NCI-H446 treated with DMSO at 0.1 percent for 48 hours (cell line): ENCODE measurements around the gene EMP2.
"Not testable (repeated sequence)": the region's sequence is repeated elsewhere in the genome, so short reads cannot be mapped to it uniquely, and the experiment has no call there.

ENCODE experiments used
- DNase-seq: peaks from one replicate; lab custom pipeline; 2025; lab: John Stamatoyannopoulos, UW

Gene EMP2

GRCh38 chr16:10552281-10552680 is 28.1 kb downstream of the EMP2 start:
- no peak for DNase-seq

GRCh38 chr16:10551881-10552280 is 28.5 kb downstream of the EMP2 start:
- DNase-seq, result no peak

- no peak for DNase-seq
Measured at GRCh38 chr16:10548404-10548803, 32.0 kb downstream of the EMP2 start.

- no peak for DNase-seq
Measured at GRCh38 chr16:10547708-10548107, 32.7 kb downstream of the EMP2 start.

- DNase-seq, result no peak
Measured at GRCh38 chr16:10543231-10543977, 37.0 kb downstream of the EMP2 start.

GRCh38 chr16:10541366-10541765 is 39.0 kb downstream of the EMP2 start:
- no peak for DNase-seq

- DNase-seq, result no peak
Measured at GRCh38 chr16:10539793-10540192, 40.6 kb downstream of the EMP2 start.

- no peak for DNase-seq
Measured at GRCh38 chr16:10539236-10539635, 41.2 kb downstream of the EMP2 start.

GRCh38 chr16:10538583-10538982 is 41.8 kb downstream of the EMP2 start:
- DNase-seq, result no peak

- DNase-seq, result no peak
Measured at GRCh38 chr16:10537946-10538345, 42.5 kb downstream of the EMP2 start.

- no peak for DNase-seq
Measured at GRCh38 chr16:10536814-10537389, 43.5 kb downstream of the EMP2 start.

GRCh38 chr16:10536328-10536727 is 44.1 kb downstream of the EMP2 start:
- not testable (repeated sequence) for DNase-seq

- no peak for DNase-seq
Measured at GRCh38 chr16:10535461-10535860, 44.9 kb downstream of the EMP2 start.

- DNase-seq, result no peak
Measured at GRCh38 chr16:10534748-10535147, 45.6 kb downstream of the EMP2 start.

- not testable (repeated sequence) for DNase-seq
Measured at GRCh38 chr16:10533612-10534011, 46.8 kb downstream of the EMP2 start.

GRCh38 chr16:10531582-10531981 is 48.8 kb downstream of the EMP2 start:
- no peak for DNase-seq

GRCh38 chr16:10530685-10531084 is 49.7 kb downstream of the EMP2 start:
- no peak for DNase-seq

- DNase-seq, result no peak
Measured at GRCh38 chr16:10529895-10530669, 50.3 kb downstream of the EMP2 start.

GRCh38 chr16:10528635-10529034 is 51.8 kb downstream of the EMP2 start:
- DNase-seq, result no peak

GRCh38 chr16:10526962-10527361 is 53.4 kb downstream of the EMP2 start:
- no peak for DNase-seq

- DNase-seq, result no peak
Measured at GRCh38 chr16:10525214-10525825, 55.1 kb downstream of the EMP2 start.

- DNase-seq, result no peak
Measured at GRCh38 chr16:10522966-10523365, 57.4 kb downstream of the EMP2 start.
